NB4 (cell line): ENCODE data around the gene GLIPR1L2.

Source experiments
- CTCF ChIP-seq: IDR thresholded peaks from one replicate; pipeline ENCODE4 v1.5.1; 2012; ENCODE audit warnings: low read depth, low read length
- MAX ChIP-seq: IDR thresholded peaks from 2 replicates; pipeline ENCODE4 v1.6.1; 2011; ENCODE audit warnings: low read depth, low read length
- POLR2A ChIP-seq: IDR thresholded peaks from 2 replicates; pipeline ENCODE4 v1.6.1; 2011; ENCODE audit warnings: mild to moderate bottlenecking; ENCODE audit not compliant: insufficient read length; ENCODE audit errors: extremely low read depth

- TF ChIP-seq CTCF (no peak), POLR2A (no peak), MAX (no peak)
Measured at GRCh38 chr12:75360920-75361319, 30.0 kb upstream of the GLIPR1L2 start.
